Heart left ventricle (tissue), 16 donors: ENCODE data around the gene LILRA6. TPM values are rescaled to one million over a fixed set of nuclear protein-coding genes. Genes with fewer than 3 reads are reported as not detected.
"Not testable (repeated sequence)": the region's sequence is repeated elsewhere in the genome, so short reads cannot be mapped to it uniquely, and the experiment has no call there.

ENCODE experiments used
- ATAC-seq, 4 donors: fragments of 200-7000 bp; cut with Tn5 transposase; one replicate each; pipeline ENCODE4 v1.9.1; 2020 to 2022; ENCODE audit warnings: moderate library complexity in 4 of 4, mild to moderate bottlenecking in 3 of 4, moderate number of reproducible peaks in 1 of 4
- DNase-seq, 5 donors: peaks; one replicate each; pipeline ENCODE4 v3.0.0-alpha.2; 2020
- H3K27ac ChIP-seq, 12 donors: fragments of 200-600 bp; sonication (generic) in 4 of 12; one replicate each; pipeline versions ENCODE4 v1.5.0 to v1.8.0; 2016 to 2022; ENCODE audit warnings: mild to moderate bottlenecking in 2 of 12
- H3K27me3 ChIP-seq, 9 donors: fragments of 200-600 bp; sonication (generic) in 2 of 9; one replicate each; pipeline versions ENCODE4 v1.5.1 to v1.8.0; 2016 to 2022; ENCODE audit warnings: mild to moderate bottlenecking in 3 of 9
- H3K36me3 ChIP-seq, 9 donors: fragments of 200-600 bp; sonication (generic) in 2 of 9; one replicate each; pipeline versions ENCODE4 v1.5.0 to v1.8.0; 2018 to 2022; ENCODE audit warnings: mild to moderate bottlenecking in 2 of 9
- H3K4me1 ChIP-seq, 12 donors: fragments of 200-600 bp; sonication (generic) in 4 of 12; one replicate each; pipeline versions ENCODE4 v1.5.0 to v1.8.0; 2016 to 2022; ENCODE audit warnings: mild to moderate bottlenecking in 3 of 12
- H3K4me3 ChIP-seq, 12 donors: fragments of 200-600 bp; sonication (generic) in 4 of 12; one replicate each; pipeline versions ENCODE4 v1.5.0 to v1.8.0; 2017 to 2022; ENCODE audit warnings: mild to moderate bottlenecking in 9 of 12, moderate library complexity in 4 of 12
- H3K9me3 ChIP-seq, 12 donors: fragments of 200-600 bp; sonication (generic) in 4 of 12; one replicate each; pipeline versions ENCODE4 v1.5.0 to v1.8.0; 2016 to 2022; ENCODE audit warnings: mild to moderate bottlenecking in 1 of 12
- CTCF ChIP-seq, 12 donors: fragments of 200-600 bp; sonication (generic) in 4 of 12; IDR thresholded peaks; one replicate each; pipeline versions ENCODE4 v1.5.0 to v1.8.0; 2018 to 2022; ENCODE audit warnings: antibody characterized with exemption in 12 of 12, mild to moderate bottlenecking in 5 of 12
- POLR2A ChIP-seq, 2 donors: fragments of 450-650 bp; IDR thresholded peaks; one replicate each; pipeline ENCODE4 v1.6.1; 2017; ENCODE audit warnings: antibody characterized with exemption in 2 of 2, mild to moderate bottlenecking in 2 of 2, moderate library complexity in 2 of 2
- WGBS, 4 donors: extraction: QIAGEN DNeasy Blood & Tissue Kit in 2 of 4; methylation state at CpG; one replicate each; pipeline versions ENCODE4 v1.1.5 to v1.1.7; 2013 to 2018; 5-methylcytosine and 5-hydroxymethylcytosine counted together
- intact Hi-C, 10 donors: fragments of 100-400 bp; cut with DNase I; formaldehyde crosslinking; loops; one replicate each; pipeline versions ENCODE4 v1.11.1 to v1.14.2; 2022
- long read RNA-seq, 3 donors: library from polyadenylated mRNA; unstranded; transcript quantifications; one replicate each; pipeline ENCODE4 v2.0.0, GENCODE V29; 2020 to 2021
- polyA plus RNA-seq, 2 donors: library from polyadenylated mRNA; stranded (reverse); fragments of 200-250 nt; gene quantifications; one replicate each; pipeline ENCODE4 v1.2.3, GENCODE V29; 2013
- total RNA-seq, 9 donors: library from RNA; depleted of rRNA in 2 of 9; stranded (reverse); fragments of >200 nt in 2 of 9; fragmentation: NEBNext Ultra II Directional in 3 of 9; extraction: Animal tissue kit (Norgen Biotek cat#: 25700) in 3 of 9; gene quantifications; one replicate each; pipeline versions ENCODE4 v1.1.0 to v1.2.4, GENCODE V29; 2016 to 2023
- donor health status: ischemic (EF 13 %, LVEDD 7.1; RV severe dilation, severe dysfunction).
- donor health status: healthy with polysubstance abuse.
- donor health status: DM: no; HTN: yes; CAD: no.
- donor health status: DM: no; HTN: no; CAD: no.
- donor health status: ischemic (EF 25% LVEDD 6.9; RV normal size, moderate dysfunction).
- donor health status: ischemic (EF 25% LVEDD 5.7; RV mildly dilated, moderate dysfunction).
- donor health status: healthy.
- donor health status: DM: yes; HTN: yes; CAD: no.
- donor health status: ischemic (EF 35%, LVEDD 5.7; RV mildly dilated, moderate dysfunction).
- donor health status: nonischemic (EF 11% LVEDD 7.7; RV severe dilation, severe dysfunction).
- donor health status: DM: yes; HTN: yes; CAD: no.
- donor health status: PGD.
- donor health status: ischemic (EF 29% LVEDD 5.4; RV normal size, mild dysfunction).
- donor health status: nonischemic (EF 23%, LVEDD 6.1; RV moderate dilation, normal function).

LILRA6 gene
- 10 to 100 TPM in 1 of 9 donors, 1 to 10 TPM in 4, under 1 TPM in 4; 0.44 to 20.9 (median 1.3) TPM for total RNA-seq
- 1 to 10 TPM; 1.0 to 1.7 TPM for polyA plus RNA-seq
- long read RNA-seq, donor 1, partial matches to known transcripts, result 0 of 1 reads
- long read RNA-seq, donor 1, other reads (novel, unspliced or antisense), result 1 of 1 reads
- long read RNA-seq, donor 2, partial matches to known transcripts, result 1 of 9 reads
- long read RNA-seq, donor 2, other reads (novel, unspliced or antisense), result 7 of 9 reads
- long read RNA-seq, donor 3, partial matches to known transcripts, result 1 of 1 reads
- long read RNA-seq, donor 3, other reads (novel, unspliced or antisense), result 0 of 1 reads

GRCh38 chr19:54242646-54243045 lies at the start of gene LILRA6:
Gene LILRA6, minus strand, starts transcription at chr19:54242790.
- H3K27ac ChIP-seq, H3K36me3 ChIP-seq, H3K9me3 ChIP-seq, H3K4me3 ChIP-seq, intact Hi-C loops: not testable (repeated sequence)
- WGBS, 4 donors, result 65 to 80% methylated on average over 6 of the region's 6 CpGs; no CpG with 5 or more reads in 2 of the 4 donors
- ATAC-seq (peak; percentile 50 to 85 (median 78)), DNase-seq (peak in 3 of 5 donors; percentile 48 to 59 (median 56))
- peaks cover 0 to 22% (median 0%) of the 10 kb centered on the region in 9 donors for H3K27me3 ChIP-seq
- peaks cover 0 to 17% (median 0%) of the 10 kb centered on the region in 12 donors for H3K4me1 ChIP-seq

- ATAC-seq, DNase-seq, H3K27me3 ChIP-seq, H3K4me1 ChIP-seq, intact Hi-C loops, H3K4me3 ChIP-seq, H3K9me3 ChIP-seq, H3K36me3 ChIP-seq: not testable (repeated sequence)
- H3K27ac ChIP-seq, result peak overlapping the region in 1 of 12 donors; percentile 42
- 62 to 71% (median 67%) methylated on average over 8 of the region's 8 CpGs for WGBS, 4 donors
These were observed 46.6 kb upstream of the LILRA6 start for GRCh38 chr19:54289160-54289559.

- no peak for ATAC-seq
- Histone ChIP-seq H3K4me1 (peaks cover 0 to 6% (median 0%) of the 10 kb centered on the region in 12 donors), H3K27me3 (peaks cover 0 to 17% (median 0%) of the 10 kb centered on the region in 9 donors), H3K36me3 (no peaks in the 10 kb centered on the region), H3K4me3 (no peak overlapping the region), H3K27ac (no peak overlapping the region), H3K9me3 (no peaks in the 10 kb centered on the region)
- intact Hi-C loops, result no loop called here
- no peak for DNase-seq
- WGBS, 4 donors, result 71 to 80% (median 76%) methylated on average over 4 of the region's 4 CpGs
- no peak for TF ChIP-seq CTCF (IDR thresholded peaks at IDR 0.05)
- no peak for TF ChIP-seq POLR2A (IDR thresholded peaks at IDR 0.05)
These were observed 44.9 kb upstream of the LILRA6 start for GRCh38 chr19:54287456-54287855.

- H3K4me1 ChIP-seq, result peaks cover 0 to 17% (median 0%) of the 10 kb centered on the region in 12 donors
- ATAC-seq, H3K9me3 ChIP-seq, H3K27ac ChIP-seq, H3K36me3 ChIP-seq, intact Hi-C loops, H3K4me3 ChIP-seq, DNase-seq: not testable (repeated sequence)
- H3K27me3 ChIP-seq, result peaks cover 0 to 28% (median 0%) of the 10 kb centered on the region in 9 donors
- WGBS, 4 donors, result 44 to 69% (median 61%) methylated on average over 3 to 10 of the region's 10 CpGs
These were observed 43.7 kb upstream of the LILRA6 start for GRCh38 chr19:54286283-54286682.

GRCh38 chr19:54285427-54286056 lies 43.0 kb upstream of the LILRA6 start:
- H3K9me3 ChIP-seq, H3K4me3 ChIP-seq, H3K36me3 ChIP-seq, H3K27ac ChIP-seq, intact Hi-C loops, DNase-seq: not testable (repeated sequence)
- WGBS, 4 donors, result 53 to 61% (median 56%) methylated on average over 8 to 11 of the region's 12 CpGs
- peaks cover 0 to 16% (median 0%) of the 10 kb centered on the region in 12 donors for H3K4me1 ChIP-seq
- peak in 3 of 4 donors; percentile 11 to 38 (median 20) for ATAC-seq
- peaks cover 0 to 28% (median 0%) of the 10 kb centered on the region in 9 donors for H3K27me3 ChIP-seq
